K562 (cell line): ENCODE results near the gene CPSF4L. TPM values are rescaled to one million over a fixed set of nuclear protein-coding genes. Genes with fewer than 3 reads are reported as not detected.
A peak's percentile ranks its signal among the peaks of the same experiment; 100 is the strongest.

Experiments used
- ATAC-seq: fragments of 200-7000 bp; cut with Tn5 transposase; 3 replicates; pipeline ENCODE4 v1.9.1; 2020; ENCODE audit warnings: moderate library complexity
- BruUV-seq: library from RNA; stranded (reverse); fragments of 400-500 nt; replicated peaks from 2 replicates; lab custom pipeline; 2021; lab: Mats Ljungman, UMichigan
- CTCF ChIA-PET: fragments of 300-600 bp; formaldehyde crosslinking; extraction: SDS; loops from one replicate; lab custom pipeline; 2021; ENCODE audit warnings: low intra/inter-chr PET ratio; lab: Yijun Ruan, JAX
- POLR2A ChIA-PET: fragments of 300-600, 350-650 bp; sonication (Branson Sonifier 250); formaldehyde crosslinking; extraction: SDS; loops from one replicate; lab custom pipeline; 2021; ENCODE audit warnings: antibody characterized with exemption, inconsistent platforms; lab: Yijun Ruan, JAX
- DNase-seq, 4 experiments: peaks; one replicate each; pipeline versions ENCODE4 v3.0.0 to v3.0.0-alpha.2; 2011 to 2018; ENCODE audit warnings: low spot score in 3 of 4, mixed read lengths in 3 of 4; ENCODE audit errors: extremely low read depth in 1 of 4
- FAIRE-seq: peaks from 2 replicates; lab custom pipeline; 2011; peaks lifted over from hg19 to GRCh38; lab: Jason Lieb, UNC
- H2AFZ ChIP-seq: 2 replicates; pipeline ENCODE4 v1.6.0; 2011; ENCODE audit warnings: low read depth, low read length, control low read depth, inconsistent platforms
- H3K27ac ChIP-seq: fragments of 200-600 bp; 3 replicates; pipeline ENCODE4 v1.8.0; 2011; ENCODE audit warnings: low read depth, mild to moderate bottlenecking, control low read depth, inconsistent platforms, low read length, moderate library complexity, mixed read lengths; ENCODE audit errors: extremely low read depth
- H3K27me3 ChIP-seq, 2 experiments: fragments of 300-600 bp in 1 of 2; 2 replicates in 1 of 2; 3 replicates in 1 of 2; pipeline versions ENCODE4 v1.6.0 to v1.8.0; 2011; ENCODE audit warnings: inconsistent platforms in 2 of 2, low read length in 2 of 2, mild to moderate bottlenecking in 1 of 2, mixed read lengths in 1 of 2, moderate library complexity in 1 of 2; ENCODE audit not compliant: control insufficient read depth in 2 of 2, insufficient read depth in 2 of 2
- H3K36me3 ChIP-seq: fragments of 300-600 bp; 3 replicates; pipeline ENCODE4 v1.8.0; 2011; ENCODE audit warnings: mild to moderate bottlenecking, low read length, inconsistent platforms; ENCODE audit not compliant: control insufficient read depth, insufficient read depth
- H3K4me1 ChIP-seq, 2 experiments: fragments of 200-600 bp in 1 of 2; replicated peaks in 1 of 2; 2 replicates in 1 of 2; 3 replicates in 1 of 2; pipeline versions ENCODE4 v1.5.1 to v1.8.0; 2011; ENCODE audit warnings: inconsistent platforms in 2 of 2, low read length in 2 of 2, mild to moderate bottlenecking in 1 of 2, mixed read lengths in 1 of 2, moderate library complexity in 1 of 2; ENCODE audit not compliant: control insufficient read depth in 2 of 2, insufficient read depth in 2 of 2
- H3K4me2 ChIP-seq: 2 replicates; pipeline ENCODE4 v1.6.1; 2011; ENCODE audit warnings: low read length, control low read depth, inconsistent platforms, mixed read lengths; ENCODE audit not compliant: insufficient read depth
- H3K4me3 ChIP-seq: fragments of 200-600 bp; sonication (generic), shearing (Covaris generic); 2 replicates; pipeline ENCODE4 v1.5.1; 2016; ENCODE audit warnings: control low read depth, inconsistent platforms
- H3K79me2 ChIP-seq: fragments of 200-600 bp; 3 replicates; pipeline ENCODE4 v1.8.0; 2011; ENCODE audit warnings: low read length, inconsistent platforms; ENCODE audit not compliant: control insufficient read depth, insufficient read depth
- H3K9ac ChIP-seq, 2 experiments: 2 replicates each; pipeline versions ENCODE4 v1.6.0 to v1.6.1; 2011; ENCODE audit warnings: low read depth in 2 of 2, low read length in 2 of 2, control low read depth in 1 of 2, inconsistent platforms in 1 of 2, mild to moderate bottlenecking in 1 of 2, mixed read lengths in 1 of 2; ENCODE audit not compliant: insufficient read depth in 1 of 2
- H3K9me1 ChIP-seq: one replicate; pipeline ENCODE4 v1.6.0; 2011; ENCODE audit warnings: inconsistent platforms, mild to moderate bottlenecking, low read length, moderate library complexity; ENCODE audit not compliant: control insufficient read depth, insufficient read depth
- H3K9me3 ChIP-seq: replicated peaks from 2 replicates; pipeline ENCODE4 v1.5.1; 2011; ENCODE audit warnings: low read depth, low read length, inconsistent platforms; ENCODE audit not compliant: control insufficient read depth, insufficient read depth
- H4K20me1 ChIP-seq: replicated peaks from 2 replicates; pipeline ENCODE4 v1.6.1; 2011; ENCODE audit warnings: low read length, inconsistent platforms, mixed read lengths; ENCODE audit not compliant: control insufficient read depth, insufficient read depth
- CHD1 ChIP-seq: fragments of 200-600 bp; sonication (generic); IDR thresholded peaks from one replicate; pipeline ENCODE4 v1.6.1; 2012; ENCODE audit warnings: mild to moderate bottlenecking, moderate library complexity, low read length, inconsistent platforms
- CTCF ChIP-seq, 3 experiments: IDR thresholded peaks in 2 of 3; conservative IDR thresholded peaks in 1 of 3; 2 replicates each; pipeline ENCODE4 v1.5.1; 2011 to 2012; ENCODE audit warnings: low read length in 3 of 3, mild to moderate bottlenecking in 3 of 3, control low read depth in 2 of 3, improper control_type of control experiment in 1 of 3, inconsistent platforms in 1 of 3, low read depth in 1 of 3, mixed read lengths in 1 of 3, moderate library complexity in 1 of 3; ENCODE audit not compliant: insufficient read depth in 2 of 3
- ETS2 ChIP-seq: IDR thresholded peaks from 2 replicates; pipeline ENCODE4 v1.6.1; 2016; ENCODE audit warnings: borderline replicate concordance, missing genetic modification characterization, mild to moderate bottlenecking, moderate library complexity, missing compliant biosample characterization; ENCODE audit not compliant: poor library complexity, severe bottlenecking
- FOXP1 ChIP-seq: sonication (generic); formaldehyde crosslinking; IDR thresholded peaks from 2 replicates; pipeline ENCODE4 v1.8.0; 2022; ENCODE audit warnings: mild to moderate bottlenecking, missing genetic modification reagents
- HEY1 ChIP-seq: fragments of 250-450 bp; sonication (Bioruptor Pico); IDR thresholded peaks from 2 replicates; pipeline ENCODE4 v1.5.0; 2020; ENCODE audit warnings: mild to moderate bottlenecking, moderate library complexity, borderline replicate concordance
- MTA1 ChIP-seq: fragments of 450-650 bp; IDR thresholded peaks from 2 replicates; pipeline ENCODE4 v1.6.1; 2017; ENCODE audit warnings: borderline replicate concordance
- SAFB ChIP-seq: fragments of 200-400 bp; formaldehyde crosslinking; IDR thresholded peaks from 2 replicates; pipeline ENCODE4 v1.6.1; 2017; ENCODE audit warnings: low read depth, low read length, borderline replicate concordance
- SMARCE1 ChIP-seq: fragments of 450-650 bp; IDR thresholded peaks from 2 replicates; pipeline ENCODE4 v1.7.1; 2016; ENCODE audit warnings: mild to moderate bottlenecking
- TFAM ChIP-seq: fragments of 250-450 bp; sonication (Bioruptor Pico); conservative IDR thresholded peaks from 2 replicates; pipeline ENCODE4 v1.5.0; 2021; ENCODE audit warnings: mild to moderate bottlenecking, moderate library complexity
- ZBTB2 ChIP-seq: fragments of 450-650 bp; IDR thresholded peaks from 2 replicates; pipeline ENCODE4 v1.6.1; 2016; ENCODE audit warnings: antibody characterized with exemption
- ZNF778 ChIP-seq: fragments of 450-650 bp; formaldehyde crosslinking; IDR thresholded peaks from 2 replicates; pipeline ENCODE4 v1.4.0; 2020; ENCODE audit warnings: mild to moderate bottlenecking, moderate library complexity
- WGBS: fragments of 100-300 bp; shearing (Covaris generic); methylation state at CpG from one replicate; pipeline ENCODE4 v1.1.6; 2016; ENCODE audit warnings: low coverage, mixed read lengths; ENCODE audit not compliant: insufficient coverage; ENCODE audit errors: missing lambda C conversion rate; 5-methylcytosine and 5-hydroxymethylcytosine counted together
- in situ Hi-C: fragments of 300-500 bp; cut with MboI; formaldehyde crosslinking; loops from 4 replicates; pipeline ENCODE4 v1.15.0; 2018; ENCODE audit warnings: inconsistent platforms, mixed read lengths
- intact Hi-C: fragments of 100-400 bp; cut with micrococcal nuclease; formaldehyde crosslinking; loops from 2 replicates; pipeline ENCODE4 v1.14.2; 2022
- polyA plus RNA-seq, 8 experiments: library from polyadenylated mRNA; depleted of rRNA in 4 of 8; stranded (reverse) in 5 of 8; unstranded in 3 of 8; fragments of >200 nt; fragmentation: Nextera tagmentation in 2 of 8; fragmentation: Illumina TruSeq in 1 of 8; extraction: Ambion mirVana in 2 of 8; extraction: Trizol in 1 of 8; gene quantifications; 2 replicates each; pipeline versions ENCODE4 v1.2.1 to v1.2.3, GENCODE V29; 2011 to 2014; ENCODE audit warnings: inconsistent platforms in 1 of 8, missing spikeins in 1 of 8
- total RNA-seq, 7 experiments: library from RNA; depleted of rRNA in 6 of 7; stranded (reverse); fragments of >200 nt in 6 of 7; fragmentation: Illumina TruSeq in 2 of 7; extraction: Trizol in 2 of 7; gene quantifications; 2 replicates each; pipeline versions ENCODE4 v1.2.1 to v1.2.3, GENCODE V29; 2011 to 2021; ENCODE audit warnings: low replicate concordance in 1 of 7

CPSF4L gene
- total and polyA plus RNA-seq, 9 of the 15 experiments (the other 6 are each of a cell fraction or from before 2014, with no cell fraction given), result not detected

- no peak for TF ChIP-seq SMARCE1
- peaks cover 23% of the 10 kb centered on the region; the same call in 1 of the 2 replicates for H4K20me1 ChIP-seq
- no peaks in the 10 kb centered on the region for H3K27me3 ChIP-seq
- peaks cover 8% of the 10 kb centered on the region; the same call in 1 of the 3 replicates for H3K36me3 ChIP-seq
- 91% methylated on average over 8 of the region's 11 CpGs for WGBS
- peak overlapping the region in 1 of 2 experiments; percentile 43; a peak in 1 of 4 replicates for H3K9ac ChIP-seq
- CTCF ChIA-PET, result no interaction called here
- intact Hi-C loops (no loop called here), in situ Hi-C loops (no loop called here)
- H3K79me2 ChIP-seq, result peaks cover 52% of the 10 kb centered on the region; the same call in 2 of the 3 replicates
- peaks cover 38 to 42% of the 10 kb centered on the region in 2 experiments for H3K4me1 ChIP-seq
- H3K9me1 ChIP-seq, result peaks cover 17% of the 10 kb centered on the region
- H3K27ac ChIP-seq, result no peak overlapping the region
- H2AFZ ChIP-seq, result no peak overlapping the region
- no peaks in the 10 kb centered on the region for H3K9me3 ChIP-seq
- BruUV-seq, result no TSS peak
- POLR2A ChIA-PET, result interaction anchor here (1.2 kb wide), 1 partner anchor 13 kb away, joined by 3 read pairs; no protein-coding TSS in a partner anchor
- FAIRE-seq (no peak), DNase-seq (no peak), ATAC-seq (no peak)
- H3K4me3 ChIP-seq, result no peak overlapping the region
- H3K4me2 ChIP-seq, result no peak overlapping the region
Observed at GRCh38 chr17:73293031-73293430, 31.4 kb upstream of the CPSF4L start.

- 73% methylated on average over 10 of the region's 12 CpGs for WGBS
- POLR2A ChIA-PET, result interaction anchor here (0.6 to 2.0 kb wide), 5 partner anchors 11 to 60 kb away, joined by 3 to 7 read pairs (median 6); partner anchors contain the start of gene CDC42EP4
- TF ChIP-seq MTA1, result no peak
- no peak for TF ChIP-seq FOXP1
- no peak for TF ChIP-seq SAFB
- no peak for TF ChIP-seq TFAM
- TF ChIP-seq ETS2 (tag), result no peak
- no peak for TF ChIP-seq HEY1 (CRISPR knock-in tag)
- TF ChIP-seq CHD1, result no peak
- TF ChIP-seq ZBTB2, result no peak
- no peak for TF ChIP-seq ZNF778
- no peak for TF ChIP-seq CTCF (IDR thresholded peaks at IDR 0.05 in 2 of 3, conservative IDR thresholded peaks at IDR 0.05 in 1 of 3; ENCODE audit: insufficient read depth in 2 of 3, low read depth in 1 of 3, low read length in 3 of 3)
Observed at GRCh38 chr17:73292031-73292531, 30.4 kb upstream of the CPSF4L start.

More at GRCh38 chr17:73292031-73292531, 30.4 kb upstream of the CPSF4L start:
- Histone ChIP-seq H3K4me1 (peaks cover 40 to 44% of the 10 kb centered on the region in 2 experiments), H2AFZ (peak overlapping the region; percentile 61; the same call in 1 of the 2 replicates), H4K20me1 (peaks cover 32% of the 10 kb centered on the region), H3K4me2 (peak overlapping the region; percentile 63), H3K4me3 (no peak overlapping the region), H3K27me3 (no peaks in the 10 kb centered on the region), H3K9ac (peak overlapping the region; percentile 27 to 83), H3K27ac (peak overlapping the region; percentile 80; the same call in 2 of the 3 replicates), H3K9me3 (no peaks in the 10 kb centered on the region), H3K36me3 (peaks cover 8% of the 10 kb centered on the region; the same call in 1 of the 3 replicates), H3K9me1 (peaks cover 17% of the 10 kb centered on the region), H3K79me2 (peaks cover 55% of the 10 kb centered on the region; the same call in 2 of the 3 replicates)
- CTCF ChIA-PET, result no interaction called here
- FAIRE-seq (no peak), ATAC-seq (no peak; the same call in 2 of the 3 replicates), DNase-seq (peak in 1 of 4 experiments; percentile 34)
- intact Hi-C loops (no loop called here), in situ Hi-C loops (no loop called here)
- no TSS peak for BruUV-seq
